ENCODE data around the gene RGS5.

Gene RGS5

GRCh38 chr1:163201906-163202305 is 810 bp downstream of the RGS5 start:
- H3K4me1 Mint-ChIP-seq, result no peaks in the 10 kb centered on the region
- DNase-seq (ENCODE audit: low spot score in 2 of 2), result no peak
- H3K4me3 Mint-ChIP-seq, result no peak overlapping the region
- H3K36me3 Mint-ChIP-seq, result no peaks in the 10 kb centered on the region
- ATAC-seq (ENCODE audit: low read depth), result no peak
- no peaks in the 10 kb centered on the region for H3K27me3 Mint-ChIP-seq
- H3K27ac Mint-ChIP-seq, result no peak overlapping the region
- no peaks in the 10 kb centered on the region for H3K9me3 Mint-ChIP-seq

GRCh38 chr1:163197022-163197421 is 5.7 kb downstream of the RGS5 start:
- Mint-ChIP-seq H3K4me3 (no peak overlapping the region), H3K27ac (no peak overlapping the region), H3K36me3 (no peaks in the 10 kb centered on the region), H3K27me3 (no peaks in the 10 kb centered on the region), H3K4me1 (no peaks in the 10 kb centered on the region), H3K9me3 (no peaks in the 10 kb centered on the region)
- no peak for ATAC-seq (ENCODE audit: low read depth)
- DNase-seq (ENCODE audit: low spot score in 2 of 2), result no peak

DNA sequence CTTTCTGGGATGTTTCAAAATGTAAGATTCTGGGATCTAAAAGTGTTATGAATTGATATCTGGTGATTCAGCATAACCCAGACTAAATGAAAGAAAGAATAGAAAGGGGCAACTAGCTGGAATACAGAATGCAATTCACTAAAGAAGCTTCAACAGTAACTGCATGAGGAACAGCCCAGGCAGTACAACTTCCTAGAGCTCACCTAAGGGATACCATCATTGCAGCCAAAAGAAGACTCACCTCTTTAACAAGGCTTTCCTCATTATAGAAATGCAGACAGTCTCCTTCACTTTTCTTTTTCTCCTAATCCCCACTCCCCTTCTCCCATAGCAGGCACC is 6.3 kb downstream of the RGS5 start:
- no peaks in the 10 kb centered on the region for H3K27me3 Mint-ChIP-seq

DNA sequence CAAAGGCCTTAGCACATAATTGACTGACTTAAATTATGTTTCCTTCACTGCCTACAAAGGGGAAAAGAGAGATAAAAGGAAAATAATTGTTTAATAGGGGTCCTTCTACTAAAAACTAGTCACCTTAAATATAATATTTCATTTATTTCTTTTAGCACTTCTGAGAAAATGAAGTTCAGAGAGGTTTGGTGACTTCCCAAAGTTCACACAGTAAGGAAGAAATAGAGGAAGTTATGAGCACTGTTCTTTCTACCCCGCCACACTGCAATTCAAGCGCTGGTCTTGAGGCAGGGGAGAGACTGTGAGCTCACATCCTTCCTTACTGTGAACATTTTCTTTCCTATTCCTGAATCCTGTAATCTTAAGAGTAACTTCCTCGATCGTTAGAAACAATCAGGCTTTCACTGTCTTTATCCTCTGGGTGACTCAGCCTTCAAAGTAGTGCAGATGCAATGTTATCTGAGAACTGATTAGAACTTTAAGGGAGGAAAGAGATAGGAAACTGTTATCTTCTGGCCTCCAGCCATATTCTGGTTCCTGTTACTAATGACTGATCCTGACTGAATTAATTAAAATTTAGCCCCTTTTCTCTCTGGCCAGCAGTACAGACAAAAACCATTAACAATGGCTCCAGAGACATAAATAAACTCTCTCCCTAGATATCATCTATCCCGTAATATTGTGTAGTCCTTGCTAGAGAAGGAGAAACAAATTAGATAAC is 6.8 kb downstream of the RGS5 start:
- DNase-seq (ENCODE audit: low spot score in 2 of 2) (no peak), ATAC-seq (ENCODE audit: low read depth) (no peak)
- H3K9me3 Mint-ChIP-seq, result no peaks in the 10 kb centered on the region
- no peaks in the 10 kb centered on the region for H3K4me1 Mint-ChIP-seq
- H3K27me3 Mint-ChIP-seq, result no peaks in the 10 kb centered on the region
- H3K27ac Mint-ChIP-seq, result no peak overlapping the region
- H3K36me3 Mint-ChIP-seq, result no peaks in the 10 kb centered on the region
- H3K4me3 Mint-ChIP-seq, result no peak overlapping the region

More for the DNA sequence above, 6.3 kb downstream of the RGS5 start:
- Mint-ChIP-seq H3K4me1 (no peaks in the 10 kb centered on the region), H3K36me3 (no peaks in the 10 kb centered on the region), H3K4me3 (no peak overlapping the region), H3K27ac (no peak overlapping the region), H3K9me3 (no peaks in the 10 kb centered on the region)
- no peak for ATAC-seq (ENCODE audit: low read depth)
- no peak for DNase-seq (ENCODE audit: low spot score in 2 of 2)

- no peak for ATAC-seq (ENCODE audit: low read depth)
- no peaks in the 10 kb centered on the region for H3K27me3 Mint-ChIP-seq
Observed at GRCh38 chr1:163191301-163191700, 11.4 kb downstream of the RGS5 start.

DNA sequence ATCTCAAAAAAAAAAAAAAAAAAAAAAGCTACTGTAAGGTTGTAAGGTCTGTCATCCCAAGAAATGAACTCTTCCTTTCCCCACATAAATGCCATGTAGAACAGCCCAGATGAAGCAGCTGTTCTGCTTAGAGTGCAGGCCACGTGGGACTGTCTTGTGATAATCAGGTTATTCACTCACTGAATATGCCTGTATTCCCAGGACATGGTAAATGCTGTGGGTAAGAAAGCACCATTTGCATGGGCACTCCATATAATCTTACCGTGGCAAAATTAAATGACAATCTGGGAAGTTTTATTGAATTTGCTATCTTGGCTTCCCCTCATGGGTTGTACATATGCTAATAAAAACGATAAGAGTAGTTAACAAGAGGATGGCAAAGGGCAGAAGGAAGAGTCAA is 13.8 kb downstream of the RGS5 start:
- H3K4me1 Mint-ChIP-seq, result no peaks in the 10 kb centered on the region
- peaks cover 5% of the 10 kb centered on the region for H3K27me3 Mint-ChIP-seq
- no peaks in the 10 kb centered on the region for H3K36me3 Mint-ChIP-seq
- ATAC-seq (ENCODE audit: low read depth), result no peak
- H3K4me3 Mint-ChIP-seq, result no peak overlapping the region
- H3K9me3 Mint-ChIP-seq, result no peaks in the 10 kb centered on the region
- no peak overlapping the region for H3K27ac Mint-ChIP-seq
- no peak for DNase-seq (ENCODE audit: low spot score in 2 of 2)

More at GRCh38 chr1:163191301-163191700, 11.4 kb downstream of the RGS5 start:
- no peak overlapping the region for H3K27ac Mint-ChIP-seq
- H3K4me1 Mint-ChIP-seq, result no peaks in the 10 kb centered on the region
- no peak for DNase-seq (ENCODE audit: low spot score in 2 of 2)
- H3K9me3 Mint-ChIP-seq, result no peaks in the 10 kb centered on the region
- H3K4me3 Mint-ChIP-seq, result no peak overlapping the region
- H3K36me3 Mint-ChIP-seq, result no peaks in the 10 kb centered on the region

GRCh38 chr1:163187849-163188248 is 14.9 kb downstream of the RGS5 start:
- ATAC-seq (ENCODE audit: low read depth) (no peak), DNase-seq (ENCODE audit: low spot score in 2 of 2) (no peak)
- no peaks in the 10 kb centered on the region for H3K4me1 Mint-ChIP-seq
- H3K4me3 Mint-ChIP-seq, result no peak overlapping the region
- peaks cover 5% of the 10 kb centered on the region for H3K27me3 Mint-ChIP-seq
- H3K27ac Mint-ChIP-seq, result no peak overlapping the region
- H3K9me3 Mint-ChIP-seq, result no peaks in the 10 kb centered on the region
- no peaks in the 10 kb centered on the region for H3K36me3 Mint-ChIP-seq

GRCh38 chr1:163186862-163187261 is 15.9 kb downstream of the RGS5 start:
- H3K36me3 Mint-ChIP-seq, result no peaks in the 10 kb centered on the region
- no peaks in the 10 kb centered on the region for H3K4me1 Mint-ChIP-seq
- ATAC-seq (ENCODE audit: low read depth) (no peak), DNase-seq (ENCODE audit: low spot score in 2 of 2) (no peak)
- H3K9me3 Mint-ChIP-seq, result no peaks in the 10 kb centered on the region
- no peak overlapping the region for H3K4me3 Mint-ChIP-seq
- H3K27me3 Mint-ChIP-seq, result peaks cover 5% of the 10 kb centered on the region
- H3K27ac Mint-ChIP-seq, result no peak overlapping the region

- Mint-ChIP-seq H3K27me3 (peaks cover 7% of the 10 kb centered on the region), H3K36me3 (no peaks in the 10 kb centered on the region), H3K4me1 (no peaks in the 10 kb centered on the region), H3K4me3 (no peak overlapping the region), H3K27ac (no peak overlapping the region), H3K9me3 (no peaks in the 10 kb centered on the region)
- DNase-seq (ENCODE audit: low spot score in 2 of 2), result no peak
- ATAC-seq (ENCODE audit: low read depth), result no peak
Observed at GRCh38 chr1:163182330-163182949, 20.3 kb downstream of the RGS5 start.

DNA sequence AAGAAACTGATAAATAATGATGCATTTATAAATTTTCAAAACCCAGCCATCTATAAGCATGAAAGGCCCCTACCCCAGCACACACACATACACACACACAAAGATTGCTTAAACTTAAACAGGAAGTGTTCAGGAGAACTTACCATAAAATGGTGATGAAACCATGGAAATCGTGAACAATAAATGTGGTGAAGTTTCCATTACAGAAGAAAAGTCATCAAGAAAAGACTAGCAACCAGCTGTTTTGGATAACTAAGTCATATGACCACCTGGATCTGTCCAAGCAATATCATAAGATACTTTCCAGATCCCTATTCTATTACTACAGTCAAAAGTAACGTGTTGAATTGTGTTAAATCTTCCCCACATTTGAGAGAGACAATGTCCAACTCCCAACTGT is 24.1 kb downstream of the RGS5 start:
- H3K36me3 Mint-ChIP-seq, result no peaks in the 10 kb centered on the region
- DNase-seq (ENCODE audit: low spot score in 2 of 2) (no peak), ATAC-seq (ENCODE audit: low read depth) (no peak)
- H3K27ac Mint-ChIP-seq, result no peak overlapping the region
- H3K27me3 Mint-ChIP-seq, result peaks cover 8% of the 10 kb centered on the region
- H3K4me1 Mint-ChIP-seq, result no peaks in the 10 kb centered on the region
- no peak overlapping the region for H3K4me3 Mint-ChIP-seq
- no peaks in the 10 kb centered on the region for H3K9me3 Mint-ChIP-seq

GRCh38 chr1:163176797-163177196 is 25.9 kb downstream of the RGS5 start:
- DNase-seq (ENCODE audit: low spot score in 2 of 2) (no peak), ATAC-seq (ENCODE audit: low read depth) (no peak)
- Mint-ChIP-seq H3K4me1 (no peaks in the 10 kb centered on the region), H3K36me3 (no peaks in the 10 kb centered on the region), H3K4me3 (no peak overlapping the region), H3K27me3 (peaks cover 8% of the 10 kb centered on the region), H3K27ac (no peak overlapping the region), H3K9me3 (no peaks in the 10 kb centered on the region)

GRCh38 chr1:163174524-163175437 is 27.9 kb downstream of the RGS5 start:
- Mint-ChIP-seq H3K4me1 (no peaks in the 10 kb centered on the region), H3K9me3 (no peaks in the 10 kb centered on the region), H3K27ac (no peak overlapping the region), H3K36me3 (no peaks in the 10 kb centered on the region), H3K27me3 (peaks cover 7% of the 10 kb centered on the region), H3K4me3 (no peak overlapping the region)
- ATAC-seq (ENCODE audit: low read depth), result no peak
- peak in 1 of 2 donors; percentile 13 for DNase-seq (ENCODE audit: low spot score in 2 of 2)

DNA sequence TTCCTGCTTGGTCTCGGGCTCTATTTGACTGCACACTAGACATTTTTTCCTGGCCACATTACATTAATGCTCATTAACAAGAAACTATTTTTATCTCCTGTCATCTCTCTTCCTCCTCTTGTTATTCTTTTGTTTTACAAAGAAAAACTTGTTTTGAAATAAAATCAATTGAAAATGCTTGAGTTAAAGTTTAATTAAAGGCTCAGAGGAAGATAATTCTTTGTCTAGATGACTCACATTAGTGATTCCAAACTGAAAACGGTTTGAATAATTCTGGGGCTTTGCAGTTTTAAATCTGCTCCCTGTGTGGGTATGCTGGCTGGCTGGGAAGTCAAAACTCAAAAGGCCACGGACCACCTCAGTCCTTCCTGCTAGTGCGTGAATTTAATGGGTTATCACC is 29.6 kb downstream of the RGS5 start:
- Mint-ChIP-seq H3K9me3 (no peaks in the 10 kb centered on the region), H3K27me3 (peaks cover 7% of the 10 kb centered on the region), H3K36me3 (no peaks in the 10 kb centered on the region), H3K4me3 (no peak overlapping the region), H3K4me1 (no peaks in the 10 kb centered on the region), H3K27ac (no peak overlapping the region)
- DNase-seq (ENCODE audit: low spot score in 2 of 2) (no peak), ATAC-seq (ENCODE audit: low read depth) (no peak)

GRCh38 chr1:163172596-163172995 is 30.1 kb downstream of the RGS5 start:
- DNase-seq (ENCODE audit: low spot score in 2 of 2) (no peak), ATAC-seq (ENCODE audit: low read depth) (no peak)
- Mint-ChIP-seq H3K36me3 (no peaks in the 10 kb centered on the region), H3K27ac (no peak overlapping the region), H3K4me1 (no peaks in the 10 kb centered on the region), H3K27me3 (peaks cover 7% of the 10 kb centered on the region), H3K9me3 (no peaks in the 10 kb centered on the region), H3K4me3 (no peak overlapping the region)

Data from memory B cell (primary cell).